Common myeloid progenitor, CD34-positive (primary cell): ENCODE measurements around the gene FEM1C.
A peak's percentile ranks its signal among the peaks of the same experiment; 100 is the strongest.

ENCODE experiments used
- CTCF ChIA-PET: fragments of 350-600 bp; sonication (Branson Sonifier 250); formaldehyde crosslinking; loops from one replicate; lab custom pipeline; 2021; ENCODE audit warnings: antibody characterized with exemption; lab: Charles Lee
- POLR2A ChIA-PET: fragments of 350-600 bp; sonication (Branson Sonifier 250); formaldehyde crosslinking; loops from one replicate; lab custom pipeline; 2021; ENCODE audit warnings: antibody characterized with exemption; lab: Charles Lee
- DNase-seq, 3 donors: peaks; one replicate each; pipeline versions ENCODE4 v3.0.0 to v3.0.0-alpha.2; 2013
- H3K27ac ChIP-seq, 2 experiments: 1 replicate in 1 of 2; 2 replicates in 1 of 2; pipeline ENCODE4 v1.7.0; 2013; ENCODE audit warnings: inconsistent platforms in 2 of 2, low read length in 2 of 2, mild to moderate bottlenecking in 2 of 2, low read depth in 1 of 2, moderate library complexity in 1 of 2; ENCODE audit not compliant: severe bottlenecking in 2 of 2, insufficient read depth in 1 of 2, poor library complexity in 1 of 2
- H3K27me3 ChIP-seq, 5 experiments: replicated peaks in 2 of 5; 1 replicate in 3 of 5; 2 replicates in 2 of 5; pipeline versions ENCODE4 v1.6.1 to v1.7.0; 2013; ENCODE audit warnings: low read length in 4 of 5, mild to moderate bottlenecking in 2 of 5, moderate library complexity in 2 of 5, inconsistent platforms in 1 of 5; ENCODE audit not compliant: insufficient read depth in 5 of 5, control insufficient read depth in 4 of 5
- H3K36me3 ChIP-seq, 4 experiments: 1 replicate in 2 of 4; 2 replicates in 2 of 4; pipeline versions ENCODE4 v1.6.1 to v1.7.0; 2013; ENCODE audit warnings: low read length in 3 of 4, control low read depth in 1 of 4, mild to moderate bottlenecking in 1 of 4; ENCODE audit not compliant: control insufficient read depth in 4 of 4, insufficient read depth in 4 of 4
- H3K4me1 ChIP-seq, 4 experiments: 1 replicate in 3 of 4; 2 replicates in 1 of 4; pipeline versions ENCODE4 v1.6.1 to v1.7.1; 2013; ENCODE audit warnings: low read length in 3 of 4, mild to moderate bottlenecking in 3 of 4, control low read depth in 1 of 4, inconsistent platforms in 1 of 4, moderate library complexity in 1 of 4; ENCODE audit not compliant: control insufficient read depth in 4 of 4, insufficient read depth in 4 of 4; ENCODE audit errors: control extremely low read depth in 1 of 4
- H3K4me3 ChIP-seq, 7 experiments: 1 replicate in 4 of 7; 2 replicates in 3 of 7; pipeline versions ENCODE4 v1.5.1 to v1.7.0; 2013; ENCODE audit warnings: mild to moderate bottlenecking in 7 of 7, low read length in 6 of 7, moderate library complexity in 6 of 7, inconsistent platforms in 2 of 7, low read depth in 2 of 7, control low read depth in 1 of 7; ENCODE audit not compliant: insufficient read depth in 4 of 7, control insufficient read depth in 1 of 7; ENCODE audit errors: extremely low read depth in 1 of 7
- H3K9me3 ChIP-seq, 5 experiments: 1 replicate in 4 of 5; 2 replicates in 1 of 5; pipeline versions ENCODE4 v1.6.1 to v1.7.1; 2013; ENCODE audit warnings: low read length in 4 of 5, mild to moderate bottlenecking in 2 of 5, inconsistent platforms in 1 of 5, low read depth in 1 of 5, moderate library complexity in 1 of 5; ENCODE audit not compliant: control insufficient read depth in 4 of 5, insufficient read depth in 2 of 5; ENCODE audit errors: control extremely low read depth in 1 of 5
- WGBS: methylation state at CpG from one replicate; pipeline ENCODE4 v1.1.5; 2013; ENCODE audit not compliant: insufficient coverage; 5-methylcytosine and 5-hydroxymethylcytosine counted together

Gene FEM1C

DNA sequence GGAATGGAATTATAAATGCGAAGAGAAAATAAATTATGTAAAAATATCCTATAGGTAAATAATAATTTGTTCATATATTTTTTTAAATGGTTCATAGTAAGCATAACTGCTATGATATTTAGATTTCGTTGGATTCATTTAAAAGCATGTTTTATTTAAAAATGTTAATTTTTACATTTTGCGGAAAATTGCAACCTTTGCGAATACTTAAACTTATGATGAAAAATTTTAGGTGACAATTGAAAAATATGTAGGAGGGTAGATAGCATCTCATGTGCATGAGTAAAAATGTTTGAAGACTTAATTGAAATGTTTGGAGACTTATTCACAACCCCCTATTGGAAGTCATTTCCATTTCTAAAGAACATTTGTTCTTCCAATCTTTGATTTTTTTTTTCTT lies 4.1 kb upstream of the FEM1C start:
- ChIA-PET CTCF (no interaction called here), POLR2A (no interaction called here)
- Histone ChIP-seq H3K4me1 (peaks cover 0 to 4% (median 1%) of the 10 kb centered on the region in 4 experiments), H3K4me3 (no peak overlapping the region), H3K27me3 (no peaks in the 10 kb centered on the region), H3K9me3 (peaks cover 0 to 12% (median 3%) of the 10 kb centered on the region in 5 experiments), H3K36me3 (no peaks in the 10 kb centered on the region), H3K27ac (no peak overlapping the region)
- no peak for DNase-seq
- no CpG with 5 or more reads among the region's 4 CpGs for WGBS

DNA sequence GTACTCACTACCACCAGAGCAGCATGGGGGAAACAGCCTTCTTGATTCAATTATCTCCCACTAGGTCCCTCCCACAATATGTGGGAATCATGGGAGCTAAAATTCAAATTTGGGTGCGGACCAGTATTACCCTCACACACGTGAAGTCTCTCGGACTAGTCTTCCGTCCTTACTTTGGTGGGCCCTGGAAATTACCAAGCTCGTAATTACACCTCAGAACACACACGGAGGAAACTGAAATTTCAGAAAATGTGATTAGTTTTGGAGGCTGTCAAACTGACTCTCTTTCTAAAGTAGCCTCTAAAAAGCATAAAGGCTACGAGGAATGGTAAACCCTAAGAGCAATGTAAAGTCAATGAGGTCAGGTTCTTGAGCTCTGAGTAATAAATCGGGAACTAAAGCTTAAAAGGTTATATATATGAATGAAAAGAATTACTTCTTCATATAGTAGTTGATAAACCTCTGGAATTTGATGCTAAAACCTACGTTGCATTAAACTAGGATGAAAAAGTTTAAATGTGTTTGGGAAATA lies 842 bp upstream of the FEM1C start:
- WGBS: 100% methylated on average over 6 of the region's 9 CpGs
- H3K36me3 ChIP-seq: peaks cover 0 to 8% (median under 1%) of the 10 kb centered on the region in 4 experiments
- CTCF ChIA-PET: interaction anchor here (1.5 to 1.8 kb wide), 2 partner anchors 24 to 31 kb away, joined by 4 to 5 read pairs; no protein-coding TSS in a partner anchor
- H3K4me1 ChIP-seq: peaks cover 21 to 36% (median 25%) of the 10 kb centered on the region in 4 experiments
- peak overlapping the region in 1 of 2 experiments; percentile 65 for H3K27ac ChIP-seq
- H3K27me3 ChIP-seq: no peaks in the 10 kb centered on the region
- POLR2A ChIA-PET: interaction anchor here (1.0 kb wide), 1 partner anchor 58 kb away, joined by 3 read pairs; no protein-coding TSS in a partner anchor
- peak overlapping the region in 5 of 7 experiments; percentile 30 to 95 (median 49) for H3K4me3 ChIP-seq
- no peak for DNase-seq
- peaks cover 0 to 12% (median 3%) of the 10 kb centered on the region in 5 experiments for H3K9me3 ChIP-seq

DNA sequence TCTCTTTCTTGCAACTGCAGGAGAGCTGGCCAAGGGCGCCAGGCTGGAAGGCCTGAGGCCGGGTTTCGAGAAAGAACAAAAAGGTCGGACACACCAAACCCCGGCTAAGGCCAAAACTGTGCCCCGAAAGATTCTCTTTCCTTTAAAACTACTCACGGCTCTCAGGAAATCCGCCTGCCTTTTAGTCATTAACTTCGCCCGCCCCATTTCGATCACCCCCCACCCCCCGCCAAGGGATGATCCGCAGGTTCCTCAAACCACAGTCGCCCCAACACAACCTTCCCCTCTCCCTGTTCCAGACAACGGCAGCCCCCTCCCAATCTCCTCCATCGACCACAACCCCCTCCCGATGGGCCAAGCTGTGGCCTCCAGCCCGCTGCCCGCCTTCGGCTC lies 536 bp downstream of the FEM1C start:
- 0% methylated on average over 16 of the region's 20 CpGs for WGBS

DNA sequence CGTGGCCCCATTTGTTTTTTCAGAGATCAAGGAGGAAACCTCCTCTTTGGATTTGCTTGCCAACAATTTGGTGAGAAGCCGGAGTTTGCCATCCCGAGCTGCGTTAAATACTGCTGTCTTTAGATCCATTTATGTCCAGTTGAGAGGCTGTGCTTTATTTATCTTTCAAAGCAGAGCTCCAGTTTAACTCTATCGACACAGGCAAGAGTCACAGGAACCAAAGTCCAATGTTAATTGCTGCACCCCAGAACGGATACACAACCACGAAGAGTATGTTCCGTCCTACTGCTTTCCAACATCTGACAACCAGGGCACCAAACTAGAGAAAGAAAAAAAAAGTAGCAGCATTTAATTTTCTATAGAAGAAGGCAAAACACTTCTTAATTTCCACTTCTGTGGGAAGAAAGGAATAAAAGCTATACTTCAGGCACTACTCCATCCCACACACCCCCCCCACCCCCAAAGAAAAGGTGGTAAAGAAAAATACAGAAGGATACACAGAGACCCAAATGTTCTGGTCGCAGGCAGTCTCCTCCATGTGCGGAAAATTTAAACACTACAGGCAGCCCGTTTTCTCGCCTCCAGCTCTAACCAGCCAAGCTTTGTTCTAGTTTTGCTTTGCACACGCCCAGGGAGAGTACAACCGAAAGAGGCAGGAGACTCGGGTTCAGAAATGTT lies 1.1 kb downstream of the FEM1C start:
- DNase-seq: peak in 1 of 3 donors; percentile 7
- Histone ChIP-seq H3K9me3 (peaks cover 0 to 12% (median 3%) of the 10 kb centered on the region in 5 experiments), H3K27me3 (no peaks in the 10 kb centered on the region), H3K4me1 (peaks cover 21 to 44% (median 26%) of the 10 kb centered on the region in 4 experiments), H3K27ac (peak overlapping the region; percentile 87 to 93), H3K4me3 (peak overlapping the region; percentile 86 to 97 (median 92)), H3K36me3 (peaks cover 4 to 26% (median 14%) of the 10 kb centered on the region in 4 experiments)
- ChIA-PET POLR2A (interaction anchor here (0.7 to 1.5 kb wide), 3 partner anchors 9 to 282 kb away, joined by 3 read pairs; no protein-coding TSS in a partner anchor), CTCF (interaction anchor here (0.8 to 1.2 kb wide), 2 partner anchors 11 to 281 kb away, joined by 4 to 5 read pairs; partner anchors contain the start of gene PGGT1B)
- WGBS: 28% methylated on average over 12 of the region's 15 CpGs

More for the DNA sequence above, 536 bp downstream of the FEM1C start:
- DNase-seq: peak; percentile 70 to 90 (median 88)
- H3K9me3 ChIP-seq: peaks cover 0 to 12% (median 3%) of the 10 kb centered on the region in 5 experiments
- ChIA-PET CTCF (interaction anchor here (0.8 to 1.8 kb wide), 4 partner anchors 11 to 281 kb away, joined by 3 to 5 read pairs (median 4); partner anchors contain the start of gene PGGT1B), POLR2A (interaction anchor here (0.7 to 1.5 kb wide), 3 partner anchors 9 to 282 kb away, joined by 3 read pairs; no protein-coding TSS in a partner anchor)
- H3K27me3 ChIP-seq: no peaks in the 10 kb centered on the region
- H3K27ac ChIP-seq: peak overlapping the region; percentile 87 to 93
- H3K4me3 ChIP-seq: peak overlapping the region; percentile 86 to 97 (median 92)
- peaks cover 21 to 44% (median 26%) of the 10 kb centered on the region in 4 experiments for H3K4me1 ChIP-seq
- H3K36me3 ChIP-seq: peaks cover 4 to 21% (median 9%) of the 10 kb centered on the region in 4 experiments

DNA sequence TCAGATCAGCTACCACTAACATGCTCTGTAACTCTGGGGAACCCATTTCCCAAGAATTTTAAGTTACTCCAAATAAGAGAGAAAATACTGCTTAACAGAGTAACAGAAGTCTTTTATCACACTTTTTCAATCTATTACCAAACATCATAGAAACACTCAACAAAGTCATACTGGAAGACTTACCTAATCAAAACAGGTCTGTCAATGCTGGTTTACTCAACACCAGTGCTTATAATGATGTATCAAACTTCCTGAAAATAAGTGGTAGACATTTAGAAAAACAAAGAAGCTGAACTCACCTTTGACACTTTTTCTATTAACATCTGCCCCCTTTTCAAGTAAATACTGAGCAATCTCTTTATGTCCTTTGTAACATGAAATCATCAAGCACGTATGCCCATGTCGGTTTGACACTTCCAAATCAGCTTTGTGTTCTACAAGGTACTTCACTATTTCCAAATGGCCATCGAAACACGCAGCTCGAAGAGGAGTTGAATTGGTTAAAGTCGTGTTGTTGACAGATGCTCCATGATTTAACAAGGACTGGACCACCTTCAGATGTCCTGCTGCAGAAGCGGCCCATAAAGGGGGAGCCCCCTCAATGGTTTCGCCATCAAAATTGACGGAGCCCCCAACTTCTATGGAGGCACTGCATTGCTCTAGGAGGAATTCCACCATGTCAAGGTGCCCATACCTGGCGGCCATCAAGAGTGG lies 1.8 kb downstream of the FEM1C start:
- ChIA-PET POLR2A (no interaction called here), CTCF (interaction anchor here (1.2 kb wide), 1 partner anchor 12 kb away, joined by 5 read pairs; no protein-coding TSS in a partner anchor)
- Histone ChIP-seq H3K4me1 (peaks cover 21 to 44% (median 26%) of the 10 kb centered on the region in 4 experiments), H3K36me3 (peaks cover 9 to 32% (median 21%) of the 10 kb centered on the region in 4 experiments), H3K27me3 (no peaks in the 10 kb centered on the region), H3K4me3 (peak overlapping the region in 6 of 7 experiments; percentile 86 to 97 (median 92)), H3K9me3 (peaks cover 0 to 12% (median 3%) of the 10 kb centered on the region in 5 experiments), H3K27ac (peak overlapping the region; percentile 6 to 93)
- 94% methylated on average over 9 of the region's 10 CpGs for WGBS
- no peak for DNase-seq

DNA sequence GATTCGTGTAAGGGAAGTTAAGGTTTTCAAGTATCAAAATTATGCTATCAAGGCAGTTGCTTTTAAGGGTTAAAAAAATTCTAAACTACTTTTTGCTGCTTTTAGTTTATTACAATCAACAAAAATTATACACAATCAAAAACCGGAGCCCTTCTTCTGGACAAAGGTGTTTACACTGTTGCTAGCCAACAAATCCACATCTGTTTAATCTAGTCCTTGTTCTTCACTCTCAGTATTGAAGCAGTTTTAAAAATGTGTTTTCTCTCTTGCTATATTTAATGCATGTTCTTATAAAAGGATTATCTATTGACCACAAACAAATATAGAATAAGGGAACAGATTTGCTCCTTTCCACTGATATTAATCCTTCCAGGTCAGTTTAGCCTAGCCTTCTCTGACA lies 2.5 kb downstream of the FEM1C start:
- POLR2A ChIA-PET: no interaction called here
- peak in 1 of 3 donors; percentile 10 for DNase-seq
- WGBS: no CpG with 5 or more reads among the region's 2 CpGs

More for the DNA sequence above, 2.5 kb downstream of the FEM1C start:
- CTCF ChIA-PET: no interaction called here
- H3K4me1 ChIP-seq: peaks cover 21 to 44% (median 26%) of the 10 kb centered on the region in 4 experiments
- peak overlapping the region in 6 of 7 experiments; percentile 86 to 97 (median 92) for H3K4me3 ChIP-seq
- no peaks in the 10 kb centered on the region for H3K27me3 ChIP-seq
- H3K27ac ChIP-seq: peak overlapping the region; percentile 6 to 93
- H3K9me3 ChIP-seq: peaks cover 0 to 15% (median 3%) of the 10 kb centered on the region in 5 experiments
- peaks cover 9 to 40% (median 26%) of the 10 kb centered on the region in 4 experiments for H3K36me3 ChIP-seq
